GM11168 (cell line): Measurements from ENCODE around the gene CAMK2N2.

Experiments
- in situ Hi-C: fragments of 300-500 bp; cut with MboI; formaldehyde crosslinking; loops from one replicate; pipeline ENCODE4 v1.12.0; 2022; ENCODE audit warnings: low sequenced_read_pairs; ENCODE audit not compliant: unreplicated experiment

The CAMK2N2 gene

GRCh38 chr3:184261270-184261853, at the start of gene CAMK2N2:
Gene CAMK2N2 (minus strand): TSS chr3:184261553. CDS start chr3:184261285, 268 bp downstream.
- in situ Hi-C loops, result loop anchor here (25.0 kb wide), 1 partner anchor 374 kb away; the partner anchor contains the start of gene PARL

GRCh38 chr3:184308744-184309143, 47.4 kb upstream of the CAMK2N2 start:
- in situ Hi-C loops, result no loop called here

- in situ Hi-C loops, result no loop called here
These were observed 46.6 kb upstream of the CAMK2N2 start for GRCh38 chr3:184307915-184308314.

- in situ Hi-C loops, result no loop called here
These were observed 45.1 kb upstream of the CAMK2N2 start for GRCh38 chr3:184306341-184306972.

- in situ Hi-C loops, result no loop called here
These were observed 44.2 kb upstream of the CAMK2N2 start for GRCh38 chr3:184305577-184305976.

- in situ Hi-C loops, result no loop called here
These were observed 39.0 kb upstream of the CAMK2N2 start for GRCh38 chr3:184300378-184300720.

- in situ Hi-C loops, result no loop called here
These were observed 38.4 kb upstream of the CAMK2N2 start for GRCh38 chr3:184299488-184300377.

- in situ Hi-C loops, result no loop called here
These were observed 37.6 kb upstream of the CAMK2N2 start, which contains the start of gene PSMD2 for GRCh38 chr3:184298759-184299487. Gene PSMD2 (plus strand): TSS chr3:184299241. CDS start chr3:184299267, 26 bp downstream.

- in situ Hi-C loops, result no loop called here
These were observed 35.3 kb upstream of the CAMK2N2 start for GRCh38 chr3:184296616-184297015.

- in situ Hi-C loops, result no loop called here
These were observed 34.4 kb upstream of the CAMK2N2 start for GRCh38 chr3:184295771-184296170.

GRCh38 chr3:184291738-184292445, 30.5 kb upstream of the CAMK2N2 start:
- in situ Hi-C loops, result no loop called here

GRCh38 chr3:184291044-184291737, 29.8 kb upstream of the CAMK2N2 start:
- in situ Hi-C loops, result no loop called here

- in situ Hi-C loops, result no loop called here
These were observed 29.0 kb upstream of the CAMK2N2 start for GRCh38 chr3:184290331-184290730.

- in situ Hi-C loops, result no loop called here
These were observed 28.1 kb upstream of the CAMK2N2 start for GRCh38 chr3:184289426-184289938.

GRCh38 chr3:184284696-184285095, 23.3 kb upstream of the CAMK2N2 start:
- in situ Hi-C loops, result no loop called here

- in situ Hi-C loops, result no loop called here
These were observed 22.3 kb upstream of the CAMK2N2 start for GRCh38 chr3:184283681-184284080.

GRCh38 chr3:184282941-184283340, 21.6 kb upstream of the CAMK2N2 start:
- in situ Hi-C loops, result no loop called here

- in situ Hi-C loops, result no loop called here
These were observed 16.0 kb upstream of the CAMK2N2 start for GRCh38 chr3:184277366-184277765.
